Measurements from ENCODE around the gene NTNG1.

NTNG1 gene

DNA sequence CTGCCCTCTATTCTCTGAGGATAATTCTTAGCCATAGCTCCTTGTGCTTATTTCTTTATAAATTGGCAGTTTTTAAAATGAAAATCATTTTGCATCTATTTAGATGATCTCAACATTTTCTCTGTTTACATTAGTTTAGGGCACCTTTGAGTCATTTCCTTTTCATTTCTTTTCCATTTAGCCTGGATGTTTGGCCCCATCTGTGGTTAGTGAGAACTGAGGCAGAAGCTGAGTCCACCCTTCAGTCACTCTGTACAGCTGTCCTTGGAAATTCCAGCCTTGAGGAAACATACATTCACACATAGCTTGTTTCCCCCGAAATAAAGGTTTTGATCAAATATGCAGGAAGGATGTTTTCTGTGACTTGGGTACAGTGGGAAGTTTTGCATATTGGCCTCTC lies 123.7 kb downstream of the NTNG1 start:
- no peak for DNase-seq

GRCh38 chr1:107267489-107267888 lies 126.7 kb downstream of the NTNG1 start:
- no peak for DNase-seq

DNA sequence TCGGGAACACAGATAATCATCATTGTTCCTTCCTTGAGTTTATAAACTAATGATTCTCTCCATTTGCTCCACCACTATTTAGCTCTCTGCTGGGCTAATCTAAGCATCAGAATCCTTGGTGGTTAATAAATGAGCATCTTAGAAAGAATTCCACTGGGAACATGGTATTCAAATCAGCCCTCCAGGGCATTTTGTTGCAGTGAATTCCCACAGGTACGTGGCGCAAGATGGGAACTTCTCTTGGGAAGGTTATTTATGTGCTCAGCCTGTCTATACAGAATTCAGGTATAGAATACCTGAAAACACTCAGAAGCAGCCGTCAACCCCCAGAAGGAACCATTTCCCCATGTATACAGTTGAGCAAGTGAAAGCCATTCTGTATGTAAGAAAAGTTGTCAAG lies 131.5 kb downstream of the NTNG1 start:
- DNase-seq, result no peak

DNA sequence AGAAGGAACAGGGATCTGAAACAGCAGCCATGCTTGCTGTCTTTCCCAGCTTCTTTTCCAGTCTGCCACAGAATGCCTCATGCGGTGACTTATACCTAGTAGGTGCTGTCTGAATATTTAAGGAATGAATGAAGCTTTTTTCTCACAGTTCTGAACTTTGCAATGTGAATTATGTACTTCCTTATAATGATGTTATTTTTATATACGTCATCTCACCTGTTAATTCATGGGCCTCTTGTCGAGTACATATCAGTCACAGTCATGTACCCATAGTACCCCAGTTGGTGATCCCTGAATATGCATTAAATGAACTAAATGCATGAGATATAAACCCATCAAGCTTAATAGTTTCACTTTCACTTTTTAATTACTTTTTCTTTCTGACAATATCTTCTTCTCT lies 132.7 kb downstream of the NTNG1 start:
- DNase-seq, result no peak

- no peak for DNase-seq
Measured at GRCh38 chr1:107274227-107274626, 133.4 kb downstream of the NTNG1 start.

- DNase-seq, result no peak
Measured at GRCh38 chr1:107276247-107276646, 135.4 kb downstream of the NTNG1 start.

DNA sequence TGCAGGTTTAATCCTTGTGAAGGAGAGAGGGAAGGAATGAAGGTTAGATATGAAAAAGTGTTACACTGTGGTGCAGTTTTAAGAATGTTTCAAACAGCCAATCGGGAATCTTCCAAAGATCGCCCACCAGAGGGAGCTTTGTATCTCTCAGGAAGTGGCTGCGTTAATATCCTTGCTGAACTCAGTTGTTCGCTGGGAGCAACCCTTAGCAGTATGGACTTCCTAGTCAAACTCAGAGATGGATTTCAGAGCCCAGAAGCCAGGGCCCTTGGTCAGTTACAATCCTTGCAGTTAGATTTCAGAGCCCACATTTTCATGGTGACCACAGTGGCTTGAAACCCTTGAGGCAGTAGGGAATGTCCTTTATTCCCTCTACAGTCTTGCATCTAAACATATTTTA lies 136.2 kb downstream of the NTNG1 start:
- DNase-seq, result no peak

DNA sequence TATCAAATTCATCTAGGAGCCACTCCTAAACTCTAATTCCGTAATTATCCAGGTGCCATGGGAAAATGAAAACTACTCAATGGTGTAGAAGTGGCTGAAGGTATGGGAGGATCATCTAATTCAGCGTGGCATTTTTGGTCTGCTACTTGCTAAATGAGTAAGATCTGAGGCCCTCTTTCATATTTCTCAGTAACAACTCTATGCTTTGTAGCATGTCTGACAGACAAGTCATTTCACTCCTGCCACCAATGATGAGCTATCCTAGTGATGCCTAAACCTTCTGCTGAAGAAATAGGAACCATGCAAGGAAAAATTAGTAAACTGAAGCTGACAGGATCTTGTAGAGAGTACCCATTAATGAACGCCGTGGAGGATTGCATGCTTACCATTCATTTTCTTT lies 145.3 kb downstream of the NTNG1 start:
- no peak for DNase-seq

GRCh38 chr1:107291987-107292386 lies 151.1 kb downstream of the NTNG1 start:
- DNase-seq, result no peak

GRCh38 chr1:107293901-107294613 lies 153.2 kb downstream of the NTNG1 start:
- DNase-seq, result no peak

DNA sequence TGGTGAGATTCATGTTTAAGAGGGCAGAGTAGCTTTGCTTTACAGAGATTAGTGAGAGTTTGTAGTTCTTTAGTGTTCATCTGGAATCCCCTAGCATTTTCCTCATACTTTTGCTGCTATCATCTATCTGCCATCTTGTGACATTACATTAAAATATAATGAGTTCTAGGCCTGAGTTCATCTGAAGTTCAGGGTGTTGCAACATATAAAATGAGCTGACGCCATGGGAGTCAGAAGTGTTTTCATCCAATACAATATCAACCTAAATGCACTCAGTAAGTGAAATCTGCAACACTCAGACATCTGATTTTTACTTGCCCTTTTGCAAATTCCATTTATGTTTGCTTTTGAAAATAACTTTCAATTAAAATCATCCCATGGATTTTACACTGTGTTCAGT lies 153.8 kb downstream of the NTNG1 start:
- DNase-seq, result no peak

- DNase-seq, result no peak
Measured at GRCh38 chr1:107297681-107298080, 156.8 kb downstream of the NTNG1 start.

DNA sequence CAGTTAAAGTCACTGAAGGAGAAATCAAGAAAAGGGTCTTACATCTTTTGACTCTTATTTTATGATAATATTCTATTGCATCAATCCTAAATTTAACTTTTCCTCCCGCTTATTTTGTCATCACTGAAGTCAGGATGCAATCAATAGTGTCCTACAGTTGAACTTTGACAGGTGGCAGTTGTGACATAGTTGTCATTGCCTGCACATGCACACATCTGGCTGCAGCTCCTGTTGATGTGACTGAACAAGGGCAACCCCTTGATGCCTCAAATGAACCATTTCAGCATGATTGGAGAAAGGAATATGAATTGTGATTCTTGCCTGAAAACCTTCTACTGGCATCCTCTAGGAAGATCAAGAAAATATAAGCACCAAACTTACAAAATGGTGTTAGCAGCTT lies 157.7 kb downstream of the NTNG1 start:
- DNase-seq, result no peak

DNA sequence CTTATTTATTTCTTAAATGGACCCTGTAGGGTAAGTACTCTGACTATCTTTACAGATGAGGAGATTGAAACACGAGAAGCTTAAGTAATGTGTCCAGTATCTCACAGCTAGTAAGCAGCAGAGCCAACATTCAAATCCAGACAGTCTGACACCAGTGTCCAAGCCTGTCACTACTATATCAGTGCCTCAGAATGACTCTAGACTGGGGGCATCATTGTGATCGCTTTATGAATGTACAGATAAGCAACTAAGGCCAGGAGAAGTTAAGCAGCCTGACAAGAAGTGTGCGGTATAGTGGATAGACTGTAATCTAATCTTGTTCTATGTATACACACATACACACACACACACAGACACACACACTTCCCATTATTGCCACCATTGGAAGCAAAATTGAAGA lies 158.7 kb downstream of the NTNG1 start:
- no peak for DNase-seq

GRCh38 chr1:107309962-107310361 lies 169.1 kb downstream of the NTNG1 start:
- no peak for DNase-seq

- DNase-seq, result no peak
Measured at GRCh38 chr1:107315652-107316051, 174.8 kb downstream of the NTNG1 start.

DNA sequence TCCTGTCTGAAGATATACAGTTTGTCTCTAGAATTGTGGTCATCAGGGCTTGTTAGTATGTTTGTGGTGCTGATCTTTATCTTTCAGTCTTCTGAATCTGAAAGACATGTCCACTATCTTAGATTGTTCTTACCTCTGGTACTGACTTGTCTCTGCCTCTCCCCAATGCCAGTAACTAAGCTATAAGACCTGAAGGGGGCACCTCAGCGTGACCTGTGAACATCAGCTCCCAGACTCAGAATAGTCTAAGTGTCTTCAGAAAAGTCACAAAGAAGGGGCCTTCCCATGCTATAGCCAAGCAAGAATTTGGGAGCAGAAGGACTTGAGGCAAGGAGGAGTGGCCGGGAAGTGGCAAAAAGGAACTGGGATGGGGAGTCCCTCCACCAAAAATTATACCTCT lies 178.1 kb downstream of the NTNG1 start:
- DNase-seq, result no peak

- DNase-seq, result no peak
Measured at GRCh38 chr1:107323784-107324183, 182.9 kb downstream of the NTNG1 start.

DNA sequence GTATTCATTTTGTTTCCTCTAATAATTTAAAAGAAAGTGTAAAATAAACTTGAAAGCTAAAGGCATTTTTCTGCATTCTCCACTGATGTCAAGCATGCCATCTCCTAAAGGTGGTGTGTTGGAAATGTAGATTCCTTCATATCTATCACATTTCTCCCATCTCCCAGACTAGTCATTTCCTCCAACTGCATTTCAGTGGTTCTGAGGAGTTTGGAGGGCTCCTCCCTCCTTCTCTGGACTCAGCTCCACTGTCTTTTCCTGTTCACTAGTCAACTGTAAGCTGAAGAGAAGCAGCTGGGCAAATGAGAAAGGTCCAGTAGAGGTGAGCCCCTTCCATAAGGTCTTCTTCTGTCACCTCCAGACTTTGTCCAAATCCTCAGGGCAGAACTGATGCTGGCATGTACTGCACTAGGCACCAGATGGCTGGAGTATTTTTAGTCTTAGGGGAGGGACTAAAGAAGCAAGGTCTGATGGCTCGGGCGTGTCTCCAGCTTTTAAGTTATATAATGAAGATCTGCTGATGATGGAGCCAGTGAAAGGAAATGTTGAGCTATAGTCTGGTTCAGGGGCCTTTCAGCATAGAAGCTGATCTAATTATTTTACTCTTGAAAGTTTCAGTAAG lies 186.1 kb downstream of the NTNG1 start:
- no peak for DNase-seq

GRCh38 chr1:107327446-107327845 lies 186.6 kb downstream of the NTNG1 start:
- peak in 1 of 2 donors; percentile 0 for DNase-seq

DNA sequence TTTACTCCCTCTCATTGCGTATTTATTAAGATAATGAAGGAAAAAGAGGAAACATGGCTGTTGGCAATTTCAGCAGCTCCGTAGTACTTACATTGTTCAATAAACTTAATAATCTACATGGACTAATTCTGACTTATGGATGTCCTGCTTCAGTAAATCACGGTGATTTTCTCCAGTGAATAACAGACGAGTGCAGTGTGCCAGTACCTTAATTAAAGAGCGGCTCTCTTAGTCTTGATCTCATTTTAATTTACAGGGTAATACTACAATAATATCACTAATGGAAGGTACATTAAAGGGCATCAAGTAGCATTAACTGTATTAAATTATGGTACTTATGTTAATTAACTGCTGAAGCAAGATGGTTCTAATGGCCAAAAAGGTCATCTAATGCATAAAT lies 187.2 kb downstream of the NTNG1 start:
- DNase-seq, result no peak

- no peak for DNase-seq
Measured at GRCh38 chr1:107339775-107340174, 198.9 kb downstream of the NTNG1 start.

GRCh38 chr1:107342316-107342715 lies 201.5 kb downstream of the NTNG1 start:
- DNase-seq, result no peak

DNA sequence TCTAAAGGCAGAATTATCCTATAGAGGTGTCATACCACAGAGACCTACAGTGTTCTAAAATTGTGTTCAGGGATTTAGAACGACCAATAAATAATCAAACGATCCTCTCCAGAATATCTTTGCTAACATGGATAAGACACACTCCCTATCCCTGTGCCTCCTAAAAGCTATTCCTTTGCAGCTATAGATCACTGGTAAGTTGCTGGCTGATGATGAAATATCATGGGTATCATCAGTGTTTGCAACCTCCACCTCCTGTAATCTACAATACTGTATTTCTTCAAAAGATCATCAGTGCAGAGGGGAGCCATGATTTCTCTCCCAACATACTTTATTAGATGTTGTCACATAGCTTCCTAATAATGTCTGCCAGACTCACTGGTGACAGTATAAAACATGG lies 201.9 kb downstream of the NTNG1 start:
- DNase-seq, result no peak

GRCh38 chr1:107343601-107344000 lies 202.8 kb downstream of the NTNG1 start:
- DNase-seq, result no peak
